ENCODE results near the gene HGF. TPM values are rescaled to one million over a fixed set of nuclear protein-coding genes. Genes with fewer than 3 reads are reported as not detected.

HGF gene
- total RNA-seq, 4 donors from 2014 or later, result 9.7 to 31.4 (median 12.6) TPM

GRCh38 chr7:81698965-81699364 lies 70.9 kb downstream of the HGF start:
- DNase-seq, result no peak
- Histone ChIP-seq H3K4me1 (no peaks in the 10 kb centered on the region), H3K9me3 (no peaks in the 10 kb centered on the region), H3K27me3 (no peaks in the 10 kb centered on the region), H3K36me3 (no peaks in the 10 kb centered on the region), H3K4me3 (replicated peaks in 1 of 3) (no peak overlapping the region), H3K27ac (no peak overlapping the region)
- no peak for TF ChIP-seq POLR2A (IDR thresholded peaks at IDR 0.05)
- TF ChIP-seq CTCF (IDR thresholded peaks at IDR 0.05), result no peak
- intact Hi-C loops (cut with DNase I), result no loop called here

- WGBS, 2 donors, result 71 to 76% methylated on average over 3 of the region's 3 CpGs
- no peak for DNase-seq
- TF ChIP-seq CTCF (IDR thresholded peaks at IDR 0.05) (no peak), POLR2A (IDR thresholded peaks at IDR 0.05) (no peak)
- no peak overlapping the region for H3K4me3 ChIP-seq (replicated peaks in 1 of 3)
- H3K36me3 ChIP-seq, result no peaks in the 10 kb centered on the region
- no peaks in the 10 kb centered on the region for H3K9me3 ChIP-seq
- peaks cover 6 to 9% of the 10 kb centered on the region in 2 donors for H3K4me1 ChIP-seq
- H3K27ac ChIP-seq, result no peak overlapping the region
- no peaks in the 10 kb centered on the region for H3K27me3 ChIP-seq
- intact Hi-C loops (cut with DNase I), result no loop called here
These were observed 75.1 kb downstream of the HGF start for GRCh38 chr7:81694711-81695110.

- intact Hi-C loops (cut with DNase I), result no loop called here
- Histone ChIP-seq H3K4me3 (replicated peaks in 1 of 3) (no peak overlapping the region), H3K27me3 (no peaks in the 10 kb centered on the region), H3K9me3 (no peaks in the 10 kb centered on the region), H3K27ac (no peak overlapping the region), H3K4me1 (peaks cover 11 to 13% of the 10 kb centered on the region in 2 donors), H3K36me3 (no peaks in the 10 kb centered on the region)
- 87 to 92% methylated on average over 1 of the region's 1 CpG for WGBS, 2 donors
- DNase-seq, result no peak
- TF ChIP-seq POLR2A (IDR thresholded peaks at IDR 0.05), result no peak
- no peak for TF ChIP-seq CTCF (IDR thresholded peaks at IDR 0.05)
These were observed 76.0 kb downstream of the HGF start for GRCh38 chr7:81693894-81694293.

- no peak for TF ChIP-seq POLR2A (IDR thresholded peaks at IDR 0.05)
- no peak for TF ChIP-seq CTCF (IDR thresholded peaks at IDR 0.05)
- WGBS, 2 donors, result 93 to 98% methylated on average over 2 of the region's 2 CpGs
- intact Hi-C loops (cut with DNase I), result no loop called here
- peaks cover 13 to 15% of the 10 kb centered on the region in 2 donors for H3K4me1 ChIP-seq
- no peak for DNase-seq
- no peak overlapping the region for H3K4me3 ChIP-seq (replicated peaks in 1 of 3)
- no peaks in the 10 kb centered on the region for H3K27me3 ChIP-seq
- no peaks in the 10 kb centered on the region for H3K9me3 ChIP-seq
- H3K27ac ChIP-seq, result no peak overlapping the region
- no peaks in the 10 kb centered on the region for H3K36me3 ChIP-seq
These were observed 76.8 kb downstream of the HGF start for GRCh38 chr7:81693080-81693479.

GRCh38 chr7:81692146-81692905 lies 77.5 kb downstream of the HGF start:
- no peak for TF ChIP-seq CTCF (IDR thresholded peaks at IDR 0.05)
- no peak for TF ChIP-seq POLR2A (IDR thresholded peaks at IDR 0.05)
- no peaks in the 10 kb centered on the region for H3K27me3 ChIP-seq
- H3K4me3 ChIP-seq (replicated peaks in 1 of 3), result no peak overlapping the region
- intact Hi-C loops (cut with DNase I), result no loop called here
- 92 to 93% methylated on average over 3 of the region's 3 CpGs for WGBS, 2 donors
- H3K27ac ChIP-seq, result no peak overlapping the region
- peaks cover 13 to 15% of the 10 kb centered on the region in 2 donors for H3K4me1 ChIP-seq
- no peak for DNase-seq
- no peaks in the 10 kb centered on the region for H3K36me3 ChIP-seq
- H3K9me3 ChIP-seq, result no peaks in the 10 kb centered on the region
